Central memory CD8-positive, alpha-beta T cell (primary cell): Measurements from ENCODE around the gene CLDN6.

Source experiments
- ATAC-seq: fragments of 150-1000 bp; cut with Tn5 transposase; replicated peaks from 2 replicates; pipeline ENCODE4 v1.10.0; 2022; ENCODE audit warnings: mild to moderate bottlenecking, moderate FRiP score, moderate number of reproducible peaks; ENCODE audit not compliant: poor library complexity, severe bottlenecking; ENCODE audit errors: extremely low read depth
- DNase-seq, 2 donors: peaks; one replicate each; pipeline ENCODE4 v3.0.0; 2021; ENCODE audit warnings: low spot score in 2 of 2
- H3K27ac Mint-ChIP-seq: one replicate; pipeline ENCODE4 v1.8.0; 2022; ENCODE audit warnings: low read depth, mild to moderate bottlenecking, moderate library complexity, mixed read lengths
- H3K27me3 Mint-ChIP-seq: one replicate; pipeline ENCODE4 v1.8.0; 2022; ENCODE audit warnings: mixed read lengths
- H3K36me3 Mint-ChIP-seq: one replicate; pipeline ENCODE4 v1.8.0; 2022; ENCODE audit warnings: mild to moderate bottlenecking, moderate library complexity, mixed read lengths; ENCODE audit not compliant: insufficient read depth
- H3K4me1 Mint-ChIP-seq: one replicate; pipeline ENCODE4 v1.8.0; 2022; ENCODE audit warnings: mixed read lengths
- H3K4me3 Mint-ChIP-seq: one replicate; pipeline ENCODE4 v1.8.0; 2022; ENCODE audit warnings: mild to moderate bottlenecking, moderate library complexity, mixed read lengths
- H3K9me3 Mint-ChIP-seq: one replicate; pipeline ENCODE4 v1.8.0; 2022; ENCODE audit warnings: mixed read lengths

Gene CLDN6

DNA sequence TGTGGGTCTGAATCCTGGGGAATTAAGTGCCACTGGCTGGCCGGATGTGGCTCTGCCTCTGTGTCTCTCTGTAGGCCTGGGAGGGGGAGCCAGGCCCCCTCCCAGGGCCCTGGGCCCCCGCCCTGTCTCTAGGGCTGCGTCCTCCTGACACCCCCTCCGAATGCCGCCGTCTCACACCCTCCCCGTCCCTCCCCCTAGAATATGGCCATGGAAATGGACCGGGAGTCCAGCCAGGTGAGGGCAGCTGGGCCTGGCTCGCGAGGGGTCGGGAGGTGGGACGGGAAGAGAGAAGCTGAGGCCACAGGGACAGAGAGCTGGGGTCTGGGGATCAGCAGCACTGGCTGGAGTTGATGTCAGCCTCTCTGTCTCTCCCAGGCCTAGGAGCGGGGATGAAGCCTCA, 21.7 kb downstream of the CLDN6 start:
- Mint-ChIP-seq H3K9me3 (no peaks in the 10 kb centered on the region), H3K4me1 (no peaks in the 10 kb centered on the region), H3K27ac (no peak overlapping the region), H3K27me3 (peaks cover 25% of the 10 kb centered on the region), H3K4me3 (no peak overlapping the region), H3K36me3 (no peaks in the 10 kb centered on the region)
- ATAC-seq: no peak
- no peak for DNase-seq

GRCh38 chr16:2992383-2993081, 25.5 kb downstream of the CLDN6 start:
- Mint-ChIP-seq H3K9me3 (no peaks in the 10 kb centered on the region), H3K4me1 (no peaks in the 10 kb centered on the region), H3K4me3 (no peak overlapping the region), H3K27ac (no peak overlapping the region), H3K27me3 (no peaks in the 10 kb centered on the region), H3K36me3 (peaks cover 2% of the 10 kb centered on the region)
- ATAC-seq: no peak
- DNase-seq: no peak

- DNase-seq (no peak), ATAC-seq (no peak)
- Mint-ChIP-seq H3K27me3 (no peaks in the 10 kb centered on the region), H3K4me1 (no peaks in the 10 kb centered on the region), H3K36me3 (peaks cover 2% of the 10 kb centered on the region), H3K9me3 (no peaks in the 10 kb centered on the region), H3K27ac (no peak overlapping the region), H3K4me3 (no peak overlapping the region)
Measured at GRCh38 chr16:2991566-2992261, 26.3 kb downstream of the CLDN6 start.

- H3K4me1 Mint-ChIP-seq: no peaks in the 10 kb centered on the region
- no peak overlapping the region for H3K4me3 Mint-ChIP-seq
- ATAC-seq (no peak), DNase-seq (no peak)
- no peaks in the 10 kb centered on the region for H3K27me3 Mint-ChIP-seq
- no peak overlapping the region for H3K27ac Mint-ChIP-seq
- no peaks in the 10 kb centered on the region for H3K9me3 Mint-ChIP-seq
- peaks cover 2% of the 10 kb centered on the region for H3K36me3 Mint-ChIP-seq
Measured at GRCh38 chr16:2990891-2991290, 27.1 kb downstream of the CLDN6 start.

DNA sequence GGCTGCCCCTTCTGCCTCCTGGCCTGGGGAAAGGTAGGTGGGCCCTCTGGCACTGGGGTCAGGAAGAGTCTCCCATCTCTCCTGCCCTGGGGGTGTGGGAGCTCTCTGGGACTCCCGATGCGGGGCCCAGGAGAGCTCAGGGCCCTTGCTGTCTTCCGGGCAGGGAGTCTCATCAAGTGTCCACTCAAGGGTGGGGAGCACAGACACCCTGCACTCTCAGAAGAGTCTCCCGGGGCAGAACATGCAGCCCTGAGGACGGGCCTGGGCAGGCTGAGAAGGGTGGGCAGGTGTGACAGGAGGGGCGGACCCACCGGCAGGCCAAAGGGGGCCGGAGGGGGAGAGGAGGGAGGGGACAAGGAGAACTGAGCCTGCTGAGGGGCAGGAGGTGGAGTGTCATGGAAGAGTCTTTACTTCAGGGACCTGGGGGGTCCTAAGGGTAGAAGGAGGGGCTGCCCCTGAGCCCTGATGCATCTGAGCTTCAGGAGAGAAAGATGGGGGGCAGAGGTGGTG, 29.3 kb downstream of the CLDN6 start:
- Mint-ChIP-seq H3K27me3 (no peaks in the 10 kb centered on the region), H3K4me3 (no peak overlapping the region), H3K4me1 (no peaks in the 10 kb centered on the region), H3K36me3 (peaks cover 2% of the 10 kb centered on the region), H3K27ac (no peak overlapping the region), H3K9me3 (no peaks in the 10 kb centered on the region)
- ATAC-seq (no peak), DNase-seq (no peak)

DNA sequence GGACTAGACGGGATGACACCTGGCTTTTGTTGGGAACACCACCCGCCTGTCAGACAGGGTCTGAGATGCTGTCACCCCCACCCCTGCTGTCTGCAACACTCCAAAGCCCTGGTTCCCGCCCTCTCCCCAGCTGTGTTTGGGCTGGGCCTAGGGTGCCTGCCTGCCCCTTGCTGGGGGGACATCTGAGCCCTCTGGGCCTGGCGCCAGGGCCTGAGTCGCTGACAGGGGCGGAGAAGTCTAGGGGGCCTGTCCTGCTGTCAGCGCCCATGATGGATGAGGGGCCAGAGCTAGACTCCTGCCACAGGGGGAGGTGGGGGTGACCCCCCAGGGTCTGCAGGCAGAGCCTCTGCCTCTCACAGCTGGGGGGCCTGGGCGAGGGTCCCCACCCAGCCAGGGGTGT, 30.1 kb downstream of the CLDN6 start:
- DNase-seq (no peak), ATAC-seq (no peak)
- no peaks in the 10 kb centered on the region for H3K9me3 Mint-ChIP-seq
- no peaks in the 10 kb centered on the region for H3K4me1 Mint-ChIP-seq
- H3K36me3 Mint-ChIP-seq: peaks cover 2% of the 10 kb centered on the region
- no peak overlapping the region for H3K27ac Mint-ChIP-seq
- no peak overlapping the region for H3K4me3 Mint-ChIP-seq
- no peaks in the 10 kb centered on the region for H3K27me3 Mint-ChIP-seq

DNA sequence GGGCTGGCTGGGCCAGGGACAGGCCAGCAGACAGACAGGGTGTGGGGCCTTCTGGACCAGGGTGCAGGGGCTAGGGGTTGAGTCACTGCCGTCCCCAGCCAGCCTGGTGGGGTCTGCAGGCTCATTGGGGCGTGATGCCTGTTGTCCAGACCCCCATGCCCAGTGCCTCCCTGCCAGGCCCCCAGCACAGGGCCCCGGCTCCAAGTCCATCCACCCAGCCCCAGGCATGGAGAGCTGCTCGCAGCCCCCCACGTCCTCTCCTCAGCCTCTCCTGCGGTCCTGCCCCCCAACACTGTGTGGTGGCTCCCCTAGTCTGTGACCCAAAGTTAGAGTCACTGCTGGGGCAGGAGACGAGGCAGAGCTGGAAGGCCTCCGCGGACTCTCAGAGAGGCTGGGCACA, 30.7 kb downstream of the CLDN6 start:
- Mint-ChIP-seq H3K9me3 (no peaks in the 10 kb centered on the region), H3K27me3 (no peaks in the 10 kb centered on the region), H3K36me3 (peaks cover 2% of the 10 kb centered on the region), H3K4me1 (no peaks in the 10 kb centered on the region), H3K27ac (no peak overlapping the region), H3K4me3 (no peak overlapping the region)
- no peak for ATAC-seq
- no peak for DNase-seq

GRCh38 chr16:2986623-2987188, 31.3 kb downstream of the CLDN6 start:
- Mint-ChIP-seq H3K36me3 (peaks cover 2% of the 10 kb centered on the region), H3K27me3 (no peaks in the 10 kb centered on the region), H3K4me1 (peaks cover 3% of the 10 kb centered on the region), H3K9me3 (no peaks in the 10 kb centered on the region), H3K27ac (no peak overlapping the region), H3K4me3 (no peak overlapping the region)
- ATAC-seq: no peak
- no peak for DNase-seq

DNA sequence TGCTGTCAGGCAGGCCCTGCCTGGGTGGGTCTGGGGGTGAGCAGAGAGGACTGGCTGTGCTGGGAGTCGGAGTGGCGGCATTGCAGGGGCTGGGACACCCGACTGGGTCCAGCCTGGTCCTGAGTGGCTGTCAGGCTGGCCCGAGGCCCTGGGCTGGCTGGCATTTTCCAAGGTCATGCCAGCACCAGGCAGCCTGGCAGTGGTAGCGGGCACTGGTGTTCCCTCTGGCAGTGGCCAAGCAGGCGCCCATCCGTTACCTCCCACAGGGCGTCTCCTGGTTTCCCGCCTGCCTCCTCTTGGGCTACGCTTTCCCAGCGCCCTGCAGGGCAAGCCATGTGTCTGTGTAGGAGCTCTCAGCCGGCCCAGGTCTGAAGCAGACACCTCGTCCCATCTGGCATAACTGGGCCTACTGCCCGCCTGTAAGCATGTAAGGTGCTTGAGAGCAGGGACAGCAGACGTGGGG, 32.1 kb downstream of the CLDN6 start:
- no peaks in the 10 kb centered on the region for H3K9me3 Mint-ChIP-seq
- no peak overlapping the region for H3K4me3 Mint-ChIP-seq
- ATAC-seq (no peak), DNase-seq (no peak)
- H3K4me1 Mint-ChIP-seq: peaks cover 10% of the 10 kb centered on the region
- H3K36me3 Mint-ChIP-seq: peaks cover 8% of the 10 kb centered on the region
- H3K27me3 Mint-ChIP-seq: no peaks in the 10 kb centered on the region
- H3K27ac Mint-ChIP-seq: no peak overlapping the region

DNA sequence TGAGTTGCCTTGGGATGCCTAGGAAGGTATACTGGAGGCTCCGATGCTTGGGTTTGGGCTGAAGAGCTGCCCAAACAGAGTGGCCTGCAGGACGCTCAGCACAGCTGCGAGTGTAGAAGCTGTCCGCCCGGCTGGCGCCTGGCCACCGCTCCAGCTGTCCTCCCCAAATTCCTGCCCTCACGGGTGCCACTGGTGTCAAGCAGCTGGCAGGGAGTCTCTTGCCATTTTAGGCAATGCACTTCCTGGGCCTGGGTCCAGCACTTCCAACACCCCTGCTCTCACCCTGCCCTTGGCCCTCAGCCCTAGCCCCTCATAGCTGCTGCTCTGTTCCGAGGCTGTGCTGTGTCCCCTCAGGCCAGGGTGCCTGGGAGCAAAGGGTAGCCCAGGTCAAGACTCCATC, 32.5 kb downstream of the CLDN6 start:
- H3K27ac Mint-ChIP-seq: no peak overlapping the region
- H3K4me1 Mint-ChIP-seq: peaks cover 10% of the 10 kb centered on the region
- DNase-seq (no peak), ATAC-seq (no peak)
- H3K4me3 Mint-ChIP-seq: no peak overlapping the region
- H3K9me3 Mint-ChIP-seq: no peaks in the 10 kb centered on the region
- H3K36me3 Mint-ChIP-seq: peaks cover 11% of the 10 kb centered on the region
- H3K27me3 Mint-ChIP-seq: no peaks in the 10 kb centered on the region

DNA sequence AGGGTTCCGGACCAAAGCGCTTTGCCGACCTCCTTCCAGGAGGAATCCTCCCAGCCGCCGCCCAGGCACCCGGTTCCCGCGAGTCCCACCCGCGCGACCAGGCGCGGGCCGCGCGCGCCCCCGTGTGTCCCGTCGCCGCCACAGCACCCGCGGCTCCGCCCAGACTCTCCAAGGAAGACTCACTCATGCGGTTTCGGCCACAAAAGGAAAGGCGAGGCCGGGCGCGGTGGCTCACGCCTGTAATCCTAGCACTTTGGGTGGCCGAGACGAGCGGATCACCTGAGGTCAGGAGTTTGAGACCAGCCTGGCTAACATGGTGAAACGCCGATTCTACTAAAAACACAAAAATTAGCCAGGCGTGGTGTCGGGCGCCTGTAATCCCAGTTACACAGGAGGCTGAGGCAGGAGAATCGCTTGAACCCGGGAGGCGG, 34.3 kb downstream of the CLDN6 start:
- H3K36me3 Mint-ChIP-seq: peaks cover 9% of the 10 kb centered on the region
- peak; percentile 34 for ATAC-seq
- no peak for DNase-seq
- H3K9me3 Mint-ChIP-seq: no peaks in the 10 kb centered on the region
- no peak overlapping the region for H3K27ac Mint-ChIP-seq
- no peak overlapping the region for H3K4me3 Mint-ChIP-seq
- H3K4me1 Mint-ChIP-seq: peaks cover 10% of the 10 kb centered on the region
- H3K27me3 Mint-ChIP-seq: no peaks in the 10 kb centered on the region

DNA sequence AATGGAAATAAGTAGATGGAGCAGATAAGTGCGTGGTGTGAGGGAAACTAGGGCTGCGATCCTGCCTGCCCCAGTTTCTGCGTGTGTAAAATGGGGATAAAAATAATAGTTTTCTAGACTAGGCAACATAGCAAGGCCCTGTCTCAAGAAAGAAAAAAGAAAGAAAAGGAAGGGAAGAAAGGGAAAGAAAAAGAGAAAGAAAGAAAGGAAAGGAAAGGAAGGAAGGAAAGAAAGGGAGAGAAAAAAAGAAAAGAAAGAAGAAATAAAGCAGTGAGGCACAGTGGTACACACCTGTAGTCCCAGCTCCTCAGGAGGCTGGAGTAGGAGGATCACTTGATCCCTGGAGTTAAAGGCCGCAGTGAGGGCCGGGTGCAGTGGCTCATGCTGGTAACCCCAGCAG, 35.6 kb downstream of the CLDN6 start:
- DNase-seq: no peak
- no peak for ATAC-seq
- Mint-ChIP-seq H3K27ac (no peak overlapping the region), H3K4me3 (peak overlapping the region; percentile 71), H3K36me3 (peaks cover 9% of the 10 kb centered on the region), H3K9me3 (no peaks in the 10 kb centered on the region), H3K27me3 (no peaks in the 10 kb centered on the region), H3K4me1 (peaks cover 10% of the 10 kb centered on the region)

DNA sequence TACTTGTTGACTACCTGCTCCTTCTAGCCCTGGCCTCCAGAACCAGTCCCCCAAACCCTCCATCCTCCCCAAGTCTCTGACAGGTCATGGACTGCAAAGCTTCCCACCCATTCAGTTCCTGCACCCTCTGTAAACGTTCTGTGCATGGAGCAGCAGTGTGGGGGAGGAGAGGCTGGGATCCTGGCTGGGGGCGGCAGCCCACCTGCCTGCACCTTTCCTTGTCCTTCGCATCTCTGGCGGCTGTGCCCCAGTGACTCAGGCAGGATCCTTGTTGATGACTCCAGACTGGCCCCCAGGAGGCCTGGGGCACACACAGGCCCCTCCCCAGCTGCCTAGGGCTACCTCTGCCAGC, 36.1 kb downstream of the CLDN6 start:
- peaks cover 10% of the 10 kb centered on the region for H3K4me1 Mint-ChIP-seq
- H3K4me3 Mint-ChIP-seq: peak overlapping the region; percentile 71
- no peak for DNase-seq
- no peaks in the 10 kb centered on the region for H3K9me3 Mint-ChIP-seq
- no peak for ATAC-seq
- H3K27ac Mint-ChIP-seq: peak overlapping the region; percentile 86
- no peaks in the 10 kb centered on the region for H3K27me3 Mint-ChIP-seq
- peaks cover 9% of the 10 kb centered on the region for H3K36me3 Mint-ChIP-seq
